ENCODE measurements around the gene DNAJC1. TPM values are rescaled to one million over a fixed set of nuclear protein-coding genes. Genes with fewer than 3 reads are reported as not detected.

Gene DNAJC1
- total and polyA plus RNA-seq, 2 of the 8 experiments (the other 6 are each of a cell fraction or from before 2014, with no cell fraction given) = 6.8 to 14.8 TPM

DNA sequence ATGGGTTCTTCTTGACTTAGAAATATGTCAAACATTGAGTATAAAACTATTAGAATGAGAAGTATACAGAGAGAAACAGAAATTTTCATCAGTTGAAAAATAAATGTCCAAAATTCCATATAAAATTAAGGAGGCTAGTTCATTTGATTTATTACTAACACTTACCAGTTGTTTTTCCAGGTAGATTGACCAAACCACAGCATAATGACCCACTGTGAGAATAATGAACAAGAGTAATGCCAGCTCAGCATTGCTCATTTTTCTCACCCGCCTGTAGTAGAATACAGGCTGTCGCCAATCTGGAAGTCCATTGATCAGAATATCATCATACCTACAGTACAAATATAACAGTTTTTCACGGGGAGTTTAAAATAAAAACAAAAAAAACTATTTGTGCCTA is 82.9 kb downstream of the DNAJC1 start:
- H4K91ac ChIP-seq (replicated peaks; ENCODE audit: insufficient read length, low read length) = no peak overlapping the region
- ChIA-PET POLR2A (ENCODE audit: partially characterized antibody) (no interaction called here), CTCF (ENCODE audit: partially characterized antibody) (interaction anchor here (1.0 to 1.4 kb wide), 2 partner anchors 10 to 113 kb away, joined by 3 to 4 read pairs; no protein-coding TSS in a partner anchor)
- H4K20me1 ChIP-seq (replicated peaks in 1 of 2; ENCODE audit: control insufficient read depth in 1 of 2, insufficient read depth in 2 of 2, low read length in 2 of 2) = no peaks in the 10 kb centered on the region
- no peak overlapping the region for H3K4me3 ChIP-seq (ENCODE audit: extremely low read depth in 1 of 4, insufficient read depth in 2 of 4, low read depth in 3 of 4, low read length in 4 of 4)
- H3K23ac ChIP-seq (ENCODE audit: insufficient read length) = no peak overlapping the region
- no peak overlapping the region for H2BK5ac ChIP-seq (ENCODE audit: low read depth, low read length)
- H3K36me3 ChIP-seq (ENCODE audit: control insufficient read depth in 2 of 4, insufficient read depth in 4 of 4, low read length in 3 of 4) = no peaks in the 10 kb centered on the region
- H3K23me2 ChIP-seq (ENCODE audit: low read depth, low read length) = no peaks in the 10 kb centered on the region
- WGBS, 2 experiments (ENCODE audit: extremely low coverage in 1 of 2, insufficient coverage in 1 of 2, insufficient read length in 1 of 2, insufficient replicate concordance in 2 of 2, low coverage in 1 of 2, low lambda C conversion rate in 2 of 2, missing lambda C conversion rate in 1 of 2) = 91% methylated on average over 3 of the region's 3 CpGs; no CpG with 5 or more reads in 1 of the 2 experiments
- DNase-seq (ENCODE audit: low read depth in 1 of 2, low spot score in 2 of 2) (no peak), FAIRE-seq (no peak)
- no peaks in the 10 kb centered on the region for H3K79me1 ChIP-seq (ENCODE audit: low read depth, low read length)
- H3K4ac ChIP-seq (replicated peaks; ENCODE audit: insufficient read length, low read depth, low read length) = no peak overlapping the region
- H3K56ac ChIP-seq (replicated peaks; ENCODE audit: insufficient read length, low read depth, low read length) = no peak overlapping the region
- H4K8ac ChIP-seq (ENCODE audit: extremely low read depth, insufficient read depth, low read length) = no peak overlapping the region
- H2BK120ac ChIP-seq (replicated peaks; ENCODE audit: low read depth, low read length) = no peak overlapping the region
- H3K9me3 ChIP-seq (ENCODE audit: insufficient read depth in 2 of 2, low read depth in 1 of 2, low read length in 1 of 2) = no peaks in the 10 kb centered on the region
- H3K4me1 ChIP-seq (replicated peaks in 1 of 4; ENCODE audit: control insufficient read depth in 3 of 4, insufficient read depth in 4 of 4, low read length in 3 of 4) = no peaks in the 10 kb centered on the region; a peak in 2 of 7 replicates
- H4K5ac ChIP-seq (ENCODE audit: insufficient read length, low read depth, low read length) = no peak overlapping the region
- H2BK15ac ChIP-seq (ENCODE audit: low read length) = no peak overlapping the region
- H3K27me3 ChIP-seq (replicated peaks in 1 of 4; ENCODE audit: control insufficient read depth in 3 of 4, extremely low read depth in 1 of 4, insufficient read depth in 3 of 4, low read length in 3 of 4) = no peaks in the 10 kb centered on the region
- no peak overlapping the region for H3K9ac ChIP-seq (replicated peaks in 1 of 4; ENCODE audit: extremely low read depth in 1 of 4, low read depth in 3 of 4, low read length in 3 of 4)
- no peak overlapping the region for H3K4me2 ChIP-seq (ENCODE audit: insufficient read depth in 1 of 2, low read depth in 2 of 2, low read length in 2 of 2)
- no peak overlapping the region for H2AK5ac ChIP-seq (ENCODE audit: low read depth, low read length)
- H3K79me2 ChIP-seq (ENCODE audit: control insufficient read depth in 1 of 2, insufficient read depth in 2 of 2, low read length in 2 of 2) = no peaks in the 10 kb centered on the region
- H2BK20ac ChIP-seq (ENCODE audit: low read length) = no peak overlapping the region
- no peak overlapping the region for H2AFZ ChIP-seq (ENCODE audit: low read length)
- no peak overlapping the region for H3K27ac ChIP-seq (ENCODE audit: low read depth, low read length)
- H3K18ac ChIP-seq (ENCODE audit: extremely low read depth, low read length) = no peak overlapping the region
- no peak overlapping the region for H2BK12ac ChIP-seq (ENCODE audit: low read depth, low read length)
- no peak overlapping the region for H3K14ac ChIP-seq (ENCODE audit: insufficient read length)
- TF ChIP-seq SIN3A (conservative IDR thresholded peaks at IDR 0.05 in 1 of 2, IDR thresholded peaks at IDR 0.05 in 1 of 2; ENCODE audit: low read depth in 1 of 2, low read length in 2 of 2) = no peak
- no peak for TF ChIP-seq RAD21 (IDR thresholded peaks at IDR 0.05 in 1 of 2, conservative IDR thresholded peaks at IDR 0.05 in 1 of 2; ENCODE audit: low read depth in 2 of 2, low read length in 2 of 2)
- no peak for TF ChIP-seq FOSL1 (IDR thresholded peaks at IDR 0.05; ENCODE audit: insufficient read depth, low read depth, low read length)
- TF ChIP-seq RBBP5 (IDR thresholded peaks at IDR 0.05; ENCODE audit: borderline replicate concordance, low read depth, low read length) = no peak
- TF ChIP-seq CBX8 (IDR thresholded peaks at IDR 0.05; ENCODE audit: borderline replicate concordance, low read depth, low read length) = no peak
- TF ChIP-seq PHF8 (conservative IDR thresholded peaks at IDR 0.05; ENCODE audit: low read depth, low read length) = no peak
- TF ChIP-seq YY1 (IDR thresholded peaks at IDR 0.05; ENCODE audit: low read depth, low read length) = no peak
- no peak for TF ChIP-seq RFX5 (IDR thresholded peaks at IDR 0.05; ENCODE audit: borderline replicate concordance, low read depth, low read length)
- no peak for TF ChIP-seq CEBPB (IDR thresholded peaks at IDR 0.05; ENCODE audit: low read depth, low read length)
- no peak for TF ChIP-seq SP1 (IDR thresholded peaks at IDR 0.05; ENCODE audit: low read depth, low read length)
- no peak for TF ChIP-seq SRF (IDR thresholded peaks at IDR 0.05; ENCODE audit: low read depth, low read length)
- TF ChIP-seq, protein P1, sequence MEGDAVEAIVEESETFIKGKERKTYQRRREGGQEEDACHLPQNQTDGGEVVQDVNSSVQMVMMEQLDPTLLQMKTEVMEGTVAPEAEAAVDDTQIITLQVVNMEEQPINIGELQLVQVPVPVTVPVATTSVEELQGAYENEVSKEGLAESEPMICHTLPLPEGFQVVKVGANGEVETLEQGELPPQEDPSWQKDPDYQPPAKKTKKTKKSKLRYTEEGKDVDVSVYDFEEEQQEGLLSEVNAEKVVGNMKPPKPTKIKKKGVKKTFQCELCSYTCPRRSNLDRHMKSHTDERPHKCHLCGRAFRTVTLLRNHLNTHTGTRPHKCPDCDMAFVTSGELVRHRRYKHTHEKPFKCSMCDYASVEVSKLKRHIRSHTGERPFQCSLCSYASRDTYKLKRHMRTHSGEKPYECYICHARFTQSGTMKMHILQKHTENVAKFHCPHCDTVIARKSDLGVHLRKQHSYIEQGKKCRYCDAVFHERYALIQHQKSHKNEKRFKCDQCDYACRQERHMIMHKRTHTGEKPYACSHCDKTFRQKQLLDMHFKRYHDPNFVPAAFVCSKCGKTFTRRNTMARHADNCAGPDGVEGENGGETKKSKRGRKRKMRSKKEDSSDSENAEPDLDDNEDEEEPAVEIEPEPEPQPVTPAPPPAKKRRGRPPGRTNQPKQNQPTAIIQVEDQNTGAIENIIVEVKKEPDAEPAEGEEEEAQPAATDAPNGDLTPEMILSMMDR (IDR thresholded peaks at IDR 0.05; ENCODE audit: control extremely low read depth in 1 of 3, insufficient read depth in 1 of 3, low read depth in 1 of 3, low read length in 3 of 3) = no peak
